HepG2 (cell line): Measurements from ENCODE around the gene C9orf85. TPM values are rescaled to one million over a fixed set of nuclear protein-coding genes. Genes with fewer than 3 reads are reported as not detected.

ENCODE experiments used
- CHCHD3 ChIP-seq: sonication (generic); formaldehyde crosslinking; IDR thresholded peaks from 2 replicates; pipeline ENCODE4 v1.8.0; 2022; ENCODE audit warnings: mild to moderate bottlenecking, missing genetic modification reagents, moderate library complexity
- GATAD1 ChIP-seq: IDR thresholded peaks from 2 replicates; pipeline ENCODE4 v1.6.1; 2016; ENCODE audit warnings: missing genetic modification reagents, missing compliant biosample characterization
- HMG20A ChIP-seq: IDR thresholded peaks from 2 replicates; pipeline ENCODE4 v1.6.1; 2016; ENCODE audit warnings: borderline replicate concordance
- MAF1 ChIP-seq: sonication (generic); formaldehyde crosslinking; IDR thresholded peaks from 2 replicates; pipeline ENCODE4 v1.5.0; 2020; ENCODE audit warnings: missing genetic modification reagents, borderline replicate concordance
- SIN3A ChIP-seq: IDR thresholded peaks from 2 replicates; pipeline ENCODE4 v1.6.1; 2011; ENCODE audit warnings: low read depth, mild to moderate bottlenecking, control low read depth, low read length, borderline replicate concordance
- SIX1 ChIP-seq: sonication (generic); formaldehyde crosslinking; IDR thresholded peaks from 2 replicates; pipeline ENCODE4 v1.4.0; 2020; ENCODE audit warnings: missing genetic modification reagents, borderline replicate concordance
- SMYD3 ChIP-seq: sonication (generic); formaldehyde crosslinking; IDR thresholded peaks from 2 replicates; pipeline ENCODE4 v1.8.1; 2023; ENCODE audit warnings: mild to moderate bottlenecking, missing genetic modification reagents
- SRY ChIP-seq: sonication (generic); formaldehyde crosslinking; IDR thresholded peaks from 2 replicates; pipeline ENCODE4 v1.8.0; 2022; ENCODE audit warnings: mild to moderate bottlenecking, missing genetic modification reagents
- SSRP1 ChIP-seq: IDR thresholded peaks from 2 replicates; pipeline ENCODE4 v1.6.1; 2016; ENCODE audit warnings: control low read depth
- ZMYM2 ChIP-seq: sonication (generic); formaldehyde crosslinking; IDR thresholded peaks from 2 replicates; pipeline ENCODE4 v1.8.0; 2022; ENCODE audit warnings: mild to moderate bottlenecking, missing genetic modification reagents
- ZNF136 ChIP-seq: sonication (generic); formaldehyde crosslinking; IDR thresholded peaks from 2 replicates; pipeline ENCODE4 v1.8.1; 2022; ENCODE audit warnings: low read depth, mild to moderate bottlenecking, moderate library complexity, missing genetic modification reagents
- ZNF329 ChIP-seq: sonication (generic); formaldehyde crosslinking; IDR thresholded peaks from 2 replicates; pipeline ENCODE4 v1.9.0; 2021; ENCODE audit warnings: low read depth, mild to moderate bottlenecking, missing genetic modification reagents
- ZNF350 ChIP-seq: sonication (generic); formaldehyde crosslinking; IDR thresholded peaks from 2 replicates; pipeline ENCODE4 v1.4.0; 2020; ENCODE audit warnings: mild to moderate bottlenecking, low read depth, missing genetic modification reagents, borderline replicate concordance
- ZNF451 ChIP-seq: sonication (generic); formaldehyde crosslinking; IDR thresholded peaks from 2 replicates; pipeline ENCODE4 v1.5.0; 2020; ENCODE audit warnings: mild to moderate bottlenecking, missing genetic modification reagents
- ZNF547 ChIP-seq: sonication (generic); formaldehyde crosslinking; IDR thresholded peaks from 2 replicates; pipeline ENCODE4 v1.5.1; 2020; ENCODE audit warnings: mild to moderate bottlenecking, missing genetic modification reagents
- ZNF781 ChIP-seq: sonication (generic); formaldehyde crosslinking; IDR thresholded peaks from 2 replicates; pipeline ENCODE4 v1.5.1; 2020; ENCODE audit warnings: borderline replicate concordance, mild to moderate bottlenecking, missing genetic modification reagents; ENCODE audit errors: not compliant biosample characterization
- ZSCAN25 ChIP-seq: sonication (generic); formaldehyde crosslinking; IDR thresholded peaks from 2 replicates; pipeline ENCODE4 v1.8.0; 2022; ENCODE audit warnings: mild to moderate bottlenecking, missing genetic modification reagents
- polyA plus RNA-seq, 8 experiments: library from polyadenylated mRNA; depleted of rRNA in 3 of 8; stranded (reverse) in 7 of 8; unstranded in 1 of 8; fragments of >200 nt; fragmentation: Illumina TruSeq in 4 of 8; extraction: Trizol in 4 of 8; gene quantifications; 2 replicates each; pipeline versions ENCODE4 v1.2.1 to v1.2.3, GENCODE V29; 2011 to 2016; ENCODE audit warnings: low read depth in 4 of 8, missing spikeins in 1 of 8, mixed read lengths in 1 of 8; ENCODE audit not compliant: insufficient read depth in 1 of 8
- total RNA-seq, 5 experiments: library from RNA; depleted of rRNA; stranded (reverse); fragments of >200 nt; fragmentation: Illumina TruSeq; extraction: Trizol; gene quantifications; 2 replicates each; pipeline ENCODE4 v1.2.3, GENCODE V29; 2016; ENCODE audit warnings: low read depth in 1 of 5
- TF ChIP-seq, protein P1 (sequence below): sonication (generic); formaldehyde crosslinking; IDR thresholded peaks from 2 replicates; pipeline ENCODE4 v1.5.0; 2020; ENCODE audit warnings: missing genetic modification reagents
- TF ChIP-seq, protein P2 (sequence below): sonication (generic); formaldehyde crosslinking; IDR thresholded peaks from 2 replicates; pipeline ENCODE4 v1.4.0; 2020; ENCODE audit warnings: mild to moderate bottlenecking, missing genetic modification reagents
- TF ChIP-seq, protein P3 (sequence below): IDR thresholded peaks from 2 replicates; pipeline ENCODE4 v1.6.1; 2016; ENCODE audit warnings: missing compliant biosample characterization, missing genetic modification reagents, borderline replicate concordance
- TF ChIP-seq, protein P4 (sequence below): sonication (generic); formaldehyde crosslinking; IDR thresholded peaks from 2 replicates; pipeline ENCODE4 v1.5.1; 2020; ENCODE audit warnings: missing genetic modification reagents, mild to moderate bottlenecking, borderline replicate concordance

C9orf85 gene
- total and polyA plus RNA-seq, 2 of the 13 experiments (the other 11 are each of a cell fraction or from before 2014, with no cell fraction given) = 9.9 to 13.9 TPM

DNA sequence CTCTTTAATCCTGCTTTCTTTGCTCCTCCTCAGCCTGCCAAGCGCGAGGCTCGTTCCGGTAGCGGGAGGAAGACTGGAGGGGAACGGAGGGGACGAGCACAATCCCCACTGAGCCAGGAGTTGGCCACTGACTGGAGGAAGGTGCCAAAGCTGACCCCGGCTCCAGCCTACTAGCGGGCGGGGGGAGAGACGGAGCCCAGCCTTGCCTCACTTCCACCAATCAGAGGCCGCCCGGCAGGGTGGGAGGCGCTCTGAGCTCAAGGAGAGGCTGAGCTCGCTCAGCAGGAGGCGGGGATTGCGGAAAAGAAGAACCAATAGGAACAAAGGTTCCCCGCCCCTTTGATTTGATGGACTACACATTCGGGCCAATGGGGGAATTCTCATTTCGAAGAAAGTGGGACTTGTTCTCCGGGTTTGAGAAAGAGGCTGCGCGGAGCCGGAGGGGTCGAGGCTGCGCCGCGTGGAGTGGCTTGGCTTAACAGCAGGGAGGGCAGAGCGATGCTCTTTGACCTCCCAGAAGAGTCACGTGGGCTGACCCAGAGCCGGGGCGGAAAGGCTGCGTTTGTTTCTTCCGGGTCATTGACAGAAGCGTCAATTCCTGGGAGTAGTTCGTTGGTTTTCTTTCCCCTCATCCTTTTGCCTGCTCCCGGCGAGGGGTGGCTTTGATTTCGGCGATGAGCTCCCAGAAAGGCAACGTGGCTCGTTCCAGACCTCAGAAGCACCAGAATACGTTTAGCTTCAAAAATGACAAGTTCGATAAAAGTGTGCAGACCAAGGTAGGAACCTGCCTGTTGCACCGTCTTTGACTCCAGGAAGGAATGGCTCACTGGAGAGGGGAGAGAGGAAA lies at the start of gene C9orf85, which contains the start of gene ABHD17B (continued):
- TF ChIP-seq, protein P1, sequence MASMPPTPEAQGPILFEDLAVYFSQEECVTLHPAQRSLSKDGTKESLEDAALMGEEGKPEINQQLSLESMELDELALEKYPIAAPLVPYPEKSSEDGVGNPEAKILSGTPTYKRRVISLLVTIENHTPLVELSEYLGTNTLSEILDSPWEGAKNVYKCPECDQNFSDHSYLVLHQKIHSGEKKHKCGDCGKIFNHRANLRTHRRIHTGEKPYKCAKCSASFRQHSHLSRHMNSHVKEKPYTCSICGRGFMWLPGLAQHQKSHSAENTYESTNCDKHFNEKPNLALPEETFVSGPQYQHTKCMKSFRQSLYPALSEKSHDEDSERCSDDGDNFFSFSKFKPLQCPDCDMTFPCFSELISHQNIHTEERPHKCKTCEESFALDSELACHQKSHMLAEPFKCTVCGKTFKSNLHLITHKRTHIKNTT (CRISPR knock-in tag) = no peak
- 0 out of 2 replicates have a peak, but pooled peaks have one; percentile 64 for TF ChIP-seq ZNF451
- TF ChIP-seq ZMYM2 (CRISPR knock-in tag) = peak; percentile 34; the same call in 1 of the 2 replicates
- no peak; the same call in 1 of the 2 replicates for TF ChIP-seq HMG20A
- peak; percentile 57; the same call in 1 of the 2 replicates for TF ChIP-seq ZNF350
- peak; percentile 16 for TF ChIP-seq ZNF781 (CRISPR knock-in tag)
- no peak for TF ChIP-seq CHCHD3
- TF ChIP-seq, protein P2, sequence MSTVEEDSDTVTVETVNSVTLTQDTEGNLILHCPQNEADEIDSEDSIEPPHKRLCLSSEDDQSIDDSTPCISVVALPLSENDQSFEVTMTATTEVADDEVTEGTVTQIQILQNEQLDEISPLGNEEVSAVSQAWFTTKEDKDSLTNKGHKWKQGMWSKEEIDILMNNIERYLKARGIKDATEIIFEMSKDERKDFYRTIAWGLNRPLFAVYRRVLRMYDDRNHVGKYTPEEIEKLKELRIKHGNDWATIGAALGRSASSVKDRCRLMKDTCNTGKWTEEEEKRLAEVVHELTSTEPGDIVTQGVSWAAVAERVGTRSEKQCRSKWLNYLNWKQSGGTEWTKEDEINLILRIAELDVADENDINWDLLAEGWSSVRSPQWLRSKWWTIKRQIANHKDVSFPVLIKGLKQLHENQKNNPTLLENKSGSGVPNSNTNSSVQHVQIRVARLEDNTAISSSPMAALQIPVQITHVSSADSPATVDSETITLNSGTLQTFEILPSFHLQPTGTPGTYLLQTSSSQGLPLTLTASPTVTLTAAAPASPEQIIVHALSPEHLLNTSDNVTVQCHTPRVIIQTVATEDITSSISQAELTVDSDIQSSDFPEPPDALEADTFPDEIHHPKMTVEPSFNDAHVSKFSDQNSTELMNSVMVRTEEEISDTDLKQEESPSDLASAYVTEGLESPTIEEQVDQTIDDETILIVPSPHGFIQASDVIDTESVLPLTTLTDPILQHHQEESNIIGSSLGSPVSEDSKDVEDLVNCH (CRISPR knock-in tag) = no peak
- TF ChIP-seq, protein P3, sequence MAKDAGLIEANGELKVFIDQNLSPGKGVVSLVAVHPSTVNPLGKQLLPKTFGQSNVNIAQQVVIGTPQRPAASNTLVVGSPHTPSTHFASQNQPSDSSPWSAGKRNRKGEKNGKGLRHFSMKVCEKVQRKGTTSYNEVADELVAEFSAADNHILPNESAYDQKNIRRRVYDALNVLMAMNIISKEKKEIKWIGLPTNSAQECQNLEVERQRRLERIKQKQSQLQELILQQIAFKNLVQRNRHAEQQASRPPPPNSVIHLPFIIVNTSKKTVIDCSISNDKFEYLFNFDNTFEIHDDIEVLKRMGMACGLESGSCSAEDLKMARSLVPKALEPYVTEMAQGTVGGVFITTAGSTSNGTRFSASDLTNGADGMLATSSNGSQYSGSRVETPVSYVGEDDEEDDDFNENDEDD (CRISPR knock-in tag) = peak; percentile 68; the same call in 1 of the 2 replicates
- no peak for TF ChIP-seq SIX1
- peak; percentile 87 for TF ChIP-seq GATAD1 (CRISPR knock-in tag)
- no peak for TF ChIP-seq SMYD3 (CRISPR knock-in tag)
- peak; percentile 31; the same call in 1 of the 2 replicates for TF ChIP-seq ZNF547 (CRISPR knock-in tag)
- 0 out of 2 replicates have a peak, but pooled peaks have one; percentile 8 for TF ChIP-seq SSRP1 (CRISPR knock-in tag)
- TF ChIP-seq SRY (CRISPR knock-in tag) = no peak
- peak; percentile 29; the same call in 1 of the 2 replicates for TF ChIP-seq SIN3A
- 0 out of 2 replicates have a peak, but pooled peaks have one; percentile 64 for TF ChIP-seq ZNF329
- 0 out of 2 replicates have a peak, but pooled peaks have one; percentile 23 for TF ChIP-seq MAF1 (CRISPR knock-in tag)
- TF ChIP-seq ZNF136 = peak; percentile 85; the same call in 1 of the 2 replicates
- peak; percentile 11; the same call in 1 of the 2 replicates for TF ChIP-seq ZSCAN25 (CRISPR knock-in tag)
- TF ChIP-seq, protein P4, sequence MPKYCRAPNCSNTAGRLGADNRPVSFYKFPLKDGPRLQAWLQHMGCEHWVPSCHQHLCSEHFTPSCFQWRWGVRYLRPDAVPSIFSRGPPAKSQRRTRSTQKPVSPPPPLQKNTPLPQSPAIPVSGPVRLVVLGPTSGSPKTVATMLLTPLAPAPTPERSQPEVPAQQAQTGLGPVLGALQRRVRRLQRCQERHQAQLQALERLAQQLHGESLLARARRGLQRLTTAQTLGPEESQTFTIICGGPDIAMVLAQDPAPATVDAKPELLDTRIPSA (CRISPR knock-in tag) = no peak
